Panc1 (cell line): ENCODE data around the gene KRT36. TPM values are rescaled to one million over a fixed set of nuclear protein-coding genes. Genes with fewer than 3 reads are reported as not detected.

Experiments used
- ATAC-seq: fragments of 200-7000 bp; cut with Tn5 transposase; 2 replicates; pipeline ENCODE4 v1.9.1; 2020; ENCODE audit warnings: mild to moderate bottlenecking, moderate library complexity
- BruUV-seq: library from RNA; stranded (reverse); fragments of 400-500 nt; replicated peaks from 2 replicates; lab custom pipeline; 2021; lab: Mats Ljungman, UMichigan
- CTCF ChIA-PET: fragments of 300-600 bp; sonication (Branson Sonifier 250); formaldehyde crosslinking; loops from one replicate; lab custom pipeline; 2022; ENCODE audit warnings: antibody characterized with exemption; lab: Charles Lee
- POLR2A ChIA-PET: fragments of 300-600 bp; sonication (Branson Sonifier 250); formaldehyde crosslinking; loops from one replicate; lab custom pipeline; 2022; ENCODE audit warnings: antibody characterized with exemption; lab: Charles Lee
- DNase-seq: peaks from one replicate; pipeline ENCODE4 v3.0.0-alpha.2; 2010; ENCODE audit warnings: low read depth, low spot score
- H3K27ac ChIP-seq: 2 replicates; pipeline ENCODE4 v1.5.1; 2011; ENCODE audit warnings: mild to moderate bottlenecking, low read length, inconsistent platforms
- H3K27me3 ChIP-seq: fragments of 200-500 bp; sonication (Bioruptor generic); 2 replicates; pipeline ENCODE4 v1.6.0; 2014; ENCODE audit warnings: low read length, inconsistent platforms; ENCODE audit not compliant: control insufficient read depth, insufficient read depth
- H3K36me3 ChIP-seq: fragments of 200-500 bp; sonication (Bioruptor generic); 2 replicates; pipeline ENCODE4 v1.5.1; 2014; ENCODE audit warnings: inconsistent platforms, mild to moderate bottlenecking, low read length, moderate library complexity; ENCODE audit not compliant: control insufficient read depth, insufficient read depth
- H3K4me1 ChIP-seq: 2 replicates; pipeline ENCODE4 v1.5.1; 2011; ENCODE audit warnings: inconsistent platforms, mild to moderate bottlenecking, low read length, moderate library complexity; ENCODE audit not compliant: control insufficient read depth, insufficient read depth
- H3K4me3 ChIP-seq, 2 experiments: 2 replicates each; pipeline ENCODE4 v1.5.1; 2011 to 2012; ENCODE audit warnings: low read depth in 2 of 2, low read length in 2 of 2, mild to moderate bottlenecking in 2 of 2, inconsistent platforms in 1 of 2, moderate library complexity in 1 of 2
- H3K9me3 ChIP-seq: fragments of 200-500 bp; sonication (Bioruptor generic); 2 replicates; pipeline ENCODE4 v1.5.1; 2014; ENCODE audit warnings: low read depth, mild to moderate bottlenecking, inconsistent platforms, low read length, moderate library complexity; ENCODE audit not compliant: control insufficient read depth, insufficient read depth
- CTCF ChIP-seq: fragments of 450-650 bp; IDR thresholded peaks from 2 replicates; pipeline ENCODE4 v1.5.1; 2017; ENCODE audit warnings: mild to moderate bottlenecking
- POLR2AphosphoS5 ChIP-seq: IDR thresholded peaks from 2 replicates; pipeline ENCODE4 v1.6.1; 2012; ENCODE audit warnings: mild to moderate bottlenecking, low read depth, low read length, moderate library complexity
- REST ChIP-seq, 2 experiments: IDR thresholded peaks; 2 replicates each; pipeline ENCODE4 v1.6.1; 2011 to 2012; ENCODE audit warnings: low read depth in 2 of 2, control low read depth in 1 of 2, low read length in 1 of 2, mild to moderate bottlenecking in 1 of 2, moderate library complexity in 1 of 2; ENCODE audit not compliant: insufficient read depth in 1 of 2
- SIN3A ChIP-seq: IDR thresholded peaks from 2 replicates; pipeline ENCODE4 v1.6.1; 2012; ENCODE audit warnings: low read depth, mild to moderate bottlenecking, low read length, moderate library complexity, borderline replicate concordance; ENCODE audit not compliant: insufficient read depth
- TCF7L2 ChIP-seq: IDR thresholded peaks from 2 replicates; pipeline ENCODE4 v1.6.1; 2011; ENCODE audit warnings: mild to moderate bottlenecking, low read depth, low read length, inconsistent platforms
- in situ Hi-C: cut with HindIII; loops from 2 replicates; pipeline ENCODE4 v1.10.0; 2016; ENCODE audit warnings: low sequenced_read_pairs, low pct_unique_long_range_greater_than_20kb
- intact Hi-C: fragments of 100-400 bp; cut with micrococcal nuclease; formaldehyde crosslinking; loops from one replicate; pipeline ENCODE4 v1.10.0; 2022; ENCODE audit not compliant: unreplicated experiment
- total RNA-seq: library from RNA; stranded (reverse); gene quantifications from one replicate; pipeline ENCODE4 v1.2.1, GENCODE V29; 2021; ENCODE audit not compliant: unreplicated experiment

The KRT36 gene
- total RNA-seq, 1 experiment from 2014 or later = not detected

- Histone ChIP-seq H3K27ac (peak overlapping the region; percentile 96), H3K9me3 (no peaks in the 10 kb centered on the region), H3K4me1 (peaks cover 81% of the 10 kb centered on the region), H3K36me3 (peaks cover 8% of the 10 kb centered on the region), H3K27me3 (no peaks in the 10 kb centered on the region), H3K4me3 (peak overlapping the region; percentile 2 to 84; a peak in 2 of 4 replicates)
- BruUV-seq = no TSS peak
- intact Hi-C loops (loop anchor here (10.0 kb wide), 1 partner anchor 618 kb away; no protein-coding TSS in a partner anchor), in situ Hi-C loops (no loop called here)
- CTCF ChIA-PET = interaction anchor here (0.5 to 6.0 kb wide), 4 partner anchors 26 to 143 kb away, joined by 3 to 46 read pairs (median 6); no protein-coding TSS in a partner anchor
- DNase-seq = no peak
- POLR2A ChIA-PET = interaction anchor here (0.7 kb wide), 1 partner anchor 26 kb away, joined by 3 read pairs; no protein-coding TSS in a partner anchor
- TF ChIP-seq CTCF = no peak
- peak; percentile 45; the same call in 1 of the 2 replicates for TF ChIP-seq TCF7L2
- TF ChIP-seq POLR2AphosphoS5 = peak; percentile 90
- TF ChIP-seq REST (IDR thresholded peaks at IDR 0.05; ENCODE audit: insufficient read depth in 1 of 2, low read depth in 2 of 2, low read length in 1 of 2) = peak in 1 of 2 experiments; percentile 38; a peak in 1 of 4 replicates
- peak; percentile 93; the same call in 1 of the 2 replicates for TF ChIP-seq SIN3A
- peak; percentile 23 for ATAC-seq
These were observed 32.9 kb upstream of the KRT36 start for GRCh38 chr17:41522301-41523224.

GRCh38 chr17:41521574-41522261, 32.0 kb upstream of the KRT36 start:
- peak overlapping the region in 1 of 2 experiments; percentile 9; a peak in 1 of 4 replicates for H3K4me3 ChIP-seq
- H3K9me3 ChIP-seq = no peaks in the 10 kb centered on the region
- H3K27ac ChIP-seq = peak overlapping the region; percentile 96
- ATAC-seq (peak; percentile 63), DNase-seq (peak; percentile 74)
- CTCF ChIA-PET = interaction anchor here (0.6 to 6.0 kb wide), 5 partner anchors 27 to 720 kb away, joined by 4 to 46 read pairs (median 7); no protein-coding TSS in a partner anchor
- in situ Hi-C loops (no loop called here), intact Hi-C loops (loop anchor here (10.0 kb wide), 1 partner anchor 617 kb away; no protein-coding TSS in a partner anchor)
- POLR2A ChIA-PET = interaction anchor here (0.7 to 1.1 kb wide), 3 partner anchors 8 to 27 kb away, joined by 3 to 4 read pairs (median 3); no protein-coding TSS in a partner anchor
- TF ChIP-seq REST (IDR thresholded peaks at IDR 0.05; ENCODE audit: insufficient read depth in 1 of 2, low read depth in 2 of 2, low read length in 1 of 2) (no peak), POLR2AphosphoS5 (peak; percentile 10; the same call in 1 of the 2 replicates), TCF7L2 (no peak)
- peaks cover 5% of the 10 kb centered on the region for H3K36me3 ChIP-seq
- H3K4me1 ChIP-seq = peaks cover 86% of the 10 kb centered on the region
- BruUV-seq = no TSS peak
- H3K27me3 ChIP-seq = no peaks in the 10 kb centered on the region
